GM18508 (cell line): ENCODE results near the gene BLM.
"Not testable (repeated sequence)": the region's sequence is repeated elsewhere in the genome, so short reads cannot be mapped to it uniquely, and the experiment has no call there.

ENCODE experiments used
- ATAC-seq: cut with Tn5 transposase; IDR thresholded peaks from one replicate; pipeline ENCODE4 v1.9.1; 2021; ENCODE audit warnings: moderate number of reproducible peaks; ENCODE audit not compliant: insufficient read depth, unreplicated experiment

Gene BLM

DNA sequence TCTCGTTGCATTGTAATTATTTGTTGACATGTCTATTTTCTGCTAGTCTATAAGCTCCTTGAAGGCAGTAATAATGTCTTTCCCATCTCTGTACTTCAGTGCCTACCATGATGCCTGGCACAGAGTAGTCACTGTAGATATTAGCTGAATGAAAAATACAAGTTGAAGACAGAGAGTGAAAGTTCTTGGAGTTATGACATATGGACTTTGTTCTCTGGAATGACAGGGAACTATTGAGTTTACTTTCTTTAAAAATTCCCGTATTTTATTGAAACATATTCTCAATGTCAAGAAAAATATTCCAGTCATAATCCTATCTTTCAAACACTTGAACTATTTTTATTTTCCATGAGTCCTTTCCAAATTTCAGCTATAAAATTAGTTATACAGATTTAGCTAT, 3.0 kb downstream of the BLM start:
- ATAC-seq: no peak

DNA sequence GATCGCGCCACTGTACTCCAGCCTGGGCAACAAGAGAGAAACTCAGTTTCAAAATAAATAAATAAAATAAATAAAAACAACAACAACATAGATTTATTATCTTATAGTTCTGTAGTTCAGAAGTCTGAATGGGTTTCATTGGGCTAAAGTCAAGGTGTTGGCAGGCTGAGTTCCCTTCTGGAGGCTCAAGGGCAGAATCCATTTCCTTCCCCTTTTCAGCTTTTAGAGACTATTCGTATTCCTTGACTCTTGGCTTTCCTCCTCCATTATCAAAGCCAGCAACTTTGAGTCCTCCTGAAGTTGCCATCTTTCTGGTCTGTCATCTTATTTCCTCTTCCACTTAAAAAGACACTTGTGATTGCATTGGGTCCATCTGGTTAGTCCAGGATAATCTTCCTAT, 12.1 kb downstream of the BLM start:
- ATAC-seq: no peak

DNA sequence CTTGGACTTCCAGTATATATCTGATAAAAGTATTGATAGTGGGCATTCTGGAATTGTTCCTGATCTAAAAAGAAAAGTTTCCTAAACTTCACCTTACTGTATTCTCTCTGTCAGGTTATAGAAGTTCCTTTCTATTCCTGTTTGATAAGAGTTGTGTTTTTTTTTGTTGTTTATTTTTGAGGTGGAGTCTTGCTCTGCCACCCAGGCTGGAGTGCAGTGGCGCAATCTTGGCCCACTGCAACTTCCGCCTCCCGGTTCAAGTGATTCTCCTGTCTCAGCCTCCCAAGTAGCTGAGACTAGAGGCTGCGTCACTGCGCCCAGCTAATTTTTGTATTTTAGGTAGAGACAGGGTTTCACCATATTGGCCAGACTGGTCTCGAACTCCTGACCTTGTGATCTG, 13.1 kb downstream of the BLM start:
- ATAC-seq: no peak

DNA sequence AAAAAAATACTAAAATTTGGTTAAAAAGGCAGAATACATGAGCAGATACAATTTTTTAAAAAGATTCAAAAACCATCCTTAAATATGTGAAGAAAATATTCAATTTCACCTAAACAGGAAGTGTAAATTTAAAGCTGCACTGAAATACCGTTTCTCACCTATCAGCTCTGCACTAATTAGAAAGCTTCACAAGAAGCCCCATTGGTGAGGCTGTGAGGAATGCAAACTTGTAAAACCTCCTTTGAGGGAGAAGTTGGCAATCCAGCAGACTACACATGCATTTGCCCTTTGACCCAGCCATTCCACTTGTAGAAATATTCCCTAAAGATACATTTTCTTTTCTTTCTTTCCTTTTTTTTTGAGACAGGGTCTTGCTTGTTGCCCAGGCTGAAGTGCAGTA, 18.8 kb downstream of the BLM start:
- no peak for ATAC-seq

DNA sequence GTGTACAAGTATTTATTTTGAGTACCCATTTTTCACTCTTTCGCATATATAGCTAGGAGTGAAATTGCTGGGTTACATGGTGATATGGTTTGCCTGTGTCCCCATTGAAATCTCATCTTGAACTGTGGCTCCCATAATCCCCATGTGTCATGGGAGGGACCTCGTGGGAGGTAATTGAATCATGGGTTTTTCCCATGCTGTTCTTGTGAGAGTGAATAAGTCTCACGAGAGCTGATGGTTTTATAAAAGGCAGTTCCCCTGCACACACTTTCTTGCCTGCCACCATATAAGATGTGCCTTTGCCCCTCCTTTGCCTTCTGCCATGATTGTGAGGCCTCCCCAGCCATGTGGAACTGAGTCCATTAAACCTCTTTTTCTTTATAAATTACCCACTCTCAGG, 23.4 kb downstream of the BLM start:
- ATAC-seq: not testable (repeated sequence)

DNA sequence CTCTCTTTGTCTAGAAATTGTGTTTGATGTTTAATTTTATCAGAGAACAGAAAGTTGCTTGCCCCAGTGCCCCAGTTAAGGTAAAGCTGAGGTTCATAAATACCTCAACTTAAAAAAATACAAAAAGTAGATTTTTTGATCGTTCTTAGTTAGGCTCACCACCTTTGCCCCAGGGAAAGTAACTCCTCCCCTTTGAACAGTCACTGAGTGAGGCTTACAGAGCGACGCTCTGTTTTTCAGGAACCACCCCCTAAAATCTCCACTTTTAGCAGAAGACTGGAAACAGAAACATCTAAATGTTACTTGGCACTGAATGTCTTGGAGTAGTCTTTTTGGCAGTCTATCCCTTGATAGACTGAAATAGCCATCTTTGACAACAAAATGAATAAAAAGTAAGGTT, 24.9 kb downstream of the BLM start:
- ATAC-seq: no peak

DNA sequence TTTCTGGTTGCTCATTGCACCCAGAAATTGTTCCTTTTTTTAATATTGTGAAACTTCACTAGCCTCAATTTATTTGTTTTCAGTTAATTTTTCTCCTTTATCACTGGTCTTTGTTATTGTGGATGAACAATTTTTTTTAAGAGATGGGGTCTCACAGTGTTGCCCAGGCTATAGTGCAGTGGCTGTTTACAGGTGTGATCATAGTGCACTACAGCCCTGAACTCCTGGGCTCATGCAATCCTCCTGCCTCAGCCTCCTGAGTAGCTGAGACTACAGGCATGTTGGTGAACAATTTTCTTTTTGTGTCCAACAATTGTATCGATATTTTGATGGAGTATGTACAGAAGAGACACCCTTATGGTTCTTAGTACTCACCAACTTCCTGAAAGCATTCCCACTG, 26.3 kb downstream of the BLM start:
- ATAC-seq: no peak

DNA sequence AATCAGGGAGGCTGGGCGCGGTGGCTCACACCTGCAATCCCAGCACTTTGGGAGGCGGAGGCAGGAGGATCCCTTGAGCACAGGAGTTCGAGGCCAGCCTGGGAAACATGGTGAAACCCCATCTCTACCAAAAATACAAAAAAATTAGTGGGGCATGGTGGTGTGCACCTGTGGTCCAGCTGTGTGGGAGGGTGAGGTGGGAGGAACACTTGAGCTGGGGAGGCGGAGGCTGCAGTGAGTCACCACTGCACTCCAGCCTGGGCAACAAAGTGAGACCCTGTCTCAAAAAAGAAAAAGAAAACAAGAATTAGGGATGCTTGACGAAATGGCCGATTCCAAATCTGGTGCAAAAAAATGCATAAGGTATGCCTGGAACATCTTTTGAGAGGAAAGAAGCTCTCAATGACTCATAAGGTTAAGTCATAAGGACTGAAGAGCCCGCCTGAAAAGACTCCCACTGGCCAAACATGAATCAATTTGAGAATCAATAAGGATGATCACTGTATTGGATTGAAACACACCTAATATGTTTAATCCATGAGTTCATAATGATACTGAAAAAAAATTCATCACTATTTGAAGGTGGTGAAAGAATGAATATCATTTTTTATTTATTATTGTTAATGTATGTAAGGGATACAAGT, 27.7 kb downstream of the BLM start:
- ATAC-seq: no peak

DNA sequence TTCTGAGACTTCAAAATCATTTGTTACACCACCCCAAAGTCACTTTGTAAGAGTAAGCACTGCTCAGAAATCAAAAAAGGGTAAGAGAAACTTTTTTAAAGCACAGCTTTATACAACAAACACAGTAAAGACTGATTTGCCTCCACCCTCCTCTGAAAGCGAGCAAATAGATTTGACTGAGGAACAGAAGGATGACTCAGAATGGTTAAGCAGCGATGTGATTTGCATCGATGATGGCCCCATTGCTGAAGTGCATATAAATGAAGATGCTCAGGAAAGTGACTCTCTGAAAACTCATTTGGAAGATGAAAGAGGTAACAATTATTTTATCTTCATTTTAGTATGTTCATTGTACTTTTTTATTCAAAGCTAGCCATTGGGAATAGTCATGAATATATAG, 32.6 kb downstream of the BLM start:
- ATAC-seq: no peak

DNA sequence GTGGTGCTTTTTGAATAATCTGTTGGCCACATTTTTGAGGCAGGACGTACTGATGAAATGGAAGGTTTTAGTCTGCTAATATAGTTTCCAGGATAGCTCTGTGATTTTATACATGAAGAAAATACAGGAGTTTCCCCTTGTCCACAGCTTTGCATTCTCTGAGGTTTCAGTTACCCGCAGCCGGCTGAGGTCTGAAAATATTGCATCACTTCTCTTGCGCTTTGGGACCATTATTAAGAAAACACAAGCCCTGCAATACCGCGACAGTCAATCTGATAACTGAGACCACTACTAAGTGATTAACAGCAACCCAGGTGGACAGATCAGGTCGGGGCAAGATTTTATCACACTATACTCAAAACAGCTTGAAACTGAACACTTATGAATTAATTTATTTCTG, 33.0 kb downstream of the BLM start:
- ATAC-seq: no peak

DNA sequence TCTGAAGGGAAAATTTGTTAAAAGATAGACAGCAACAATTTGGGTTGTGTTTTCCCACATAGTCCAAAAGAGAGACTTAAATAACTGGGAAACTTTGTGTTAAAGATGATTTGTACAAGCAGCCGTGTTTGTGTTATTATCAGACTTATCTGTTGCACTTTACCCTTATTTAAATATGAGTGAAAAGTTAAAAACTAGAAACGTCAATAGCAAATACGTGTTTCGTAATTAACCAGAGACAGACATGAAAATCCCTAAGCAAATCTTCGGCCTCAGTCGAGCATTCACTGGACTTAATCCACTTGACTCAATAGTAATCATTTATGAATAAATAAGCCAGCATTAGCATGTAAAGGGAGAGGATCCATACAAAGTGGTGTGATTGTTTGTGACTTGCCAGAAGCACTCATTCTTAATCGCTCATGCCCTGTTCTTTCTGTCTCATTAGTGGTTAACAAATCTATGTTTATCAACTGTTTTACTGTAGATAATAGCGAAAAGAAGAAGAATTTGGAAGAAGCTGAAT, 34.2 kb downstream of the BLM start:
- ATAC-seq: no peak

DNA sequence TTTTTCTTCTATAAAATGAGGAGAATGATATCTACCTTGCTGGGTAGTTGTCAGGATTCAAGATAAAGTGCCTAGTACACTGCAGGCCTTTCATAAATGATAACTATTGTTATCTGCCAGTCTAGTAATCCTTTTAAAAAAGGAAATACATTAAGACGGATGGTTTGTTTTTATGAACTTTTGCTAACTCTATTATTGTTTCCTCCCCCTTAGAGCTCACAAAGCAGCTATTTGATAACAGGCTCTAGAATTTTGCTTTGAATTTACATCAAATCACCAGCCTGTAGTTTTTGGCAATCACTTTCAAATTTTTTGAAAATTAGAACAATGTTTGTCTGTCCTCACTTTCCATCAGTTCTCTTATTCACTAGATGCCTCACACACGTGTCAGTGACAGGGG, 39.8 kb downstream of the BLM start:
- ATAC-seq: no peak

DNA sequence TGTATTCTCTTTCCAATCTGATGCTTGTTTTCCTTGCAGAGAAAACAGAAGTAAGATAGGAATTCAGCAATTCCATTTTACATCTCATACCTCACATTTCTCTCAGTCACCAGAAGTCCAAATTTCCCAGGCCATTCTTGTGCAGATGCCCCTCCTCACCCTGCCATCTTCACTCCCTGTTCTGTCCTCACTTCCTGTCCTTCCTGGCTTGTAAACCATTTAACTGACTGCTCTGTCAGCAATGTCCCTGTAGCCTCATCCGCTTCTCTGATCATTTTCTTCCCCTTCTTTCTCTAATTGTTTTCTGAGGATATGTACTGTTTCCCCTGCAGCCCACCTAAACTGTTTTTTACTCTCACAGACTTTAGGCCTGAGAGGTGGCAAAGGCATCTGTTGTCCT, 40.3 kb downstream of the BLM start:
- ATAC-seq: no peak

DNA sequence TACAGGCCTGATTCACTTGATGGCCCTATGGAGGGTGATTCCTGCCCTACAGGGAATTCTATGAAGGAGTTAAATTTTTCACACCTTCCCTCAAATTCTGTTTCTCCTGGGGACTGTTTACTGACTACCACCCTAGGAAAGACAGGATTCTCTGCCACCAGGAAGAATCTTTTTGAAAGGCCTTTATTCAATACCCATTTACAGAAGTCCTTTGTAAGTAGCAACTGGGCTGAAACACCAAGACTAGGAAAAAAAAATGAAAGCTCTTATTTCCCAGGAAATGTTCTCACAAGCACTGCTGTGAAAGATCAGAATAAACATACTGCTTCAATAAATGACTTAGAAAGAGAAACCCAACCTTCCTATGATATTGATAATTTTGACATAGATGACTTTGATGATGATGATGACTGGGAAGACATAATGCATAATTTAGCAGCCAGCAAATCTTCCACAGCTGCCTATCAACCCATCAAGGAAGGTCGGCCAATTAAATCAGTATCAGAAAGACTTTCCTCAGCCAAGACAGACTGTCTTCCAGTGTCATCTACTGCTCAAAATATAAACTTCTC, 43.6 kb downstream of the BLM start:
- ATAC-seq: no peak

DNA sequence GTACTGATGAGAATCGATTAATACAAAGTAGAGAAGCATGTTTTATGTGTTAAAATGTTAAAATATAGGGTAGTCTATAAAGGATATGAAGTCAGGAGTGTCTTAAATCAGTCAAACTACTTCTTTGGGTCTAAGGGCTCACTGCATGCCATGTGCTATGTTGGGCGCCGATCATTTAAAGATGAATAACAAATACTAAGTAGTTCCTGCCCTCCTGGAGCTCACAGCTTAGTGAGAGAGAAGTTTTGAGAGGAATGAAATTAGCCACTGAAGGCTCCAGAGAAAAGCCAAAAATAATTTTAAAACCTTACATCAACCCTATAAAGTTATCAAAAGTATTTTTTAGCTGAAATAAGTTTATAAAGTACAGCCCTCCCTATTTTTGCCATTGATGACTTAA, 44.5 kb downstream of the BLM start:
- ATAC-seq: no peak

DNA sequence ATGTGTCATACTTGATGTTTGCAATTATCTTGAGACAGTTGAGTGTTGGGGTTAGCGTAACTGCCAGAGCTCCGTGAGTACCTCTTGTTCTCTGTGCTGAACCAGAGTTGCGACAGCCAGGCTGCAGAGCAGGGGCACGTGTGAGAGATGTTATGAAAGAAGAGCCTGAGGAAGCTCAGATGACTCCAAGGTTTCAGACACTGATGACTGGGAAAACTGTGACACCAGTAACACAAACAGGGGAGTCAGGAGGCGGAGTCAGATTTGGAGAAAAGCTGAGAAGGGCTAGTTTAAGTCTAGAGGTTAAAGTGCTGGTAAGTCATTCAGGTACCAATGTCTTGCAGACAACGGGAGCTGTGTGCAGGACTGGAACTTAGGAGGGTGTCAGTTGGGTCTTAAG, 45.0 kb downstream of the BLM start:
- ATAC-seq: no peak

DNA sequence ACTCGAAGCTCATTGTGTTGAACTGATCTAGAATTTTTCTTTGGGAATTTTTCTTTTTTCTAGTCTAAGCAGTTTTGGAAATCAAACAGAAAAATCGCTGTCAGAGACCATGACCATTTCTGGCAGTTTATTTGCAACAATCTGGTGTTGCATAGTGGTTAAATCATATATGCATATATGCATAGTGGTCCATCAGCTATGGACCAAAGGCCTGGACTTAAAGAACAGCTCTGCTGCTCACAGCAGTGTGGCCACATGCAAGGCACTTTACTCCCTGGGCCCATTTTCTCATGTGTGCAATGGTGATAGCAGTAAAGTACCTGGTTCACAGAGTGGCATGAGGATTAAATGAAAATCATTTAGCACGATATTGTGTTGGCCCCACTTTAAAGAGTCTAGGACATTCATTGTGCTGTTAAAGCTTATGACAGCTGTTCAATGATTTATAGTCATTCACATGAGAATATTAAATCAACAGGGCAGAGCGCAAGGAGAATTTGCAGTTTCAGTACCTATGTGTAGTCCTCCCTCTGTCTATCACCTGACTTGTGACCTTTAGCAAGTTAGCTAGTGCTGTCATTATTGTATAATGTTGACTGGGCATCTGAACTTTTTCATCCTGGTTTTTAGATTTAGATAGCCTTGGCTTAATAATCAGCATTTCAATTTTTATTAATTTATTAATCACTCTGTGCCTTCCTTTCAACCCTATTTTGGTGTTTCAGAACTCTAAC, 46.4 kb downstream of the BLM start:
- ATAC-seq: no peak

DNA sequence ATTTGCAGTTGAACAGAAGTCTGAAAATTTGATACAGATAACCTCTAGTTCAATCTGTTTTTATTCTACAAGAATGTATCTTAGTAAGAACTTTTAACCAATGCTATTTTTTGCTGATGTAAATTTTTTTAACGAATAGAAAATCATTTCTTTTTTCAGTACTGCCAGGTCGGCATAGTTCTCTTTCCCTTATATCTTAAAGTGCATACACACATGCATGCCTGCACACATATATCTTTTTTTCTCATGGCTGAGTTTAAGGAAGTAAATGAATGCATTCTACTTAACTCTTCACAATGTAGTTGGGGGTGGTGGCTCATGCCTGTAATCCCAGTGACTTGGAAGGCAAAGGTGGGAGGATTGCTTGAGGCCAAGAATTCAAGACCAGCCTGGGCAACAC, 48.4 kb downstream of the BLM start:
- no peak for ATAC-seq

DNA sequence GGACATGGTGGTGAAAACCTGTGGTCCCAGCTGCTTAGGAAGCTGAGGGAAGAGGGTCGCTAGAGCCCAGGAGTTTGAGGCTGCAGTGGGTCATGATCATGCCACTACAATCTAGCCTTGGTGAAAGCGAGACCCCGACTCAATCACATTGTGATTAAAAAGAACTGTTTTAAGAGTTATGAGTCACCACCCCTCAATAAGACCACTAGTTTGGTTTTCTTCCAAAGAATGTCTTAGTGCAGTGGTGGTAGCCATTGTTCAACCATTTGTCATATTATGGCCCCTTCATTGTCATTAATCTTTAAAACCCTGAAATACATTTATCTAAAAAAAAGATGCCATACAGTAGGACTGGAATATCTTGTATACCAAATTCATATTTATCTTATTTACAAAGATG, 48.8 kb downstream of the BLM start:
- ATAC-seq: no peak

DNA sequence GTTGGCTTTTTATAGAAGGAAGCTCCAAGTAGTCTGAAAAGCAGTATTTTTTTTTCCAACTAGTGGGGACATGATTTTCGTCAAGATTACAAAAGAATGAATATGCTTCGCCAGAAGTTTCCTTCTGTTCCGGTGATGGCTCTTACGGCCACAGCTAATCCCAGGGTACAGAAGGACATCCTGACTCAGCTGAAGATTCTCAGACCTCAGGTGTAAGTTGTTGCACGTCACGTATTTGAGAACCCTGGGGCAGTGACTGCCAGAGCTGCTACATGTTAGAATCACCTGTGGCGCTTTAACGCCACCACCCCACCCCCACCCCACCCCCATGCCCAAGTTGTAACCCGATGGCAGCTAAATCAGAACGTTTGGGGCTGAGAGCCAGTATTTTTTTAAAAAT, 52.2 kb downstream of the BLM start:
- no peak for ATAC-seq

DNA sequence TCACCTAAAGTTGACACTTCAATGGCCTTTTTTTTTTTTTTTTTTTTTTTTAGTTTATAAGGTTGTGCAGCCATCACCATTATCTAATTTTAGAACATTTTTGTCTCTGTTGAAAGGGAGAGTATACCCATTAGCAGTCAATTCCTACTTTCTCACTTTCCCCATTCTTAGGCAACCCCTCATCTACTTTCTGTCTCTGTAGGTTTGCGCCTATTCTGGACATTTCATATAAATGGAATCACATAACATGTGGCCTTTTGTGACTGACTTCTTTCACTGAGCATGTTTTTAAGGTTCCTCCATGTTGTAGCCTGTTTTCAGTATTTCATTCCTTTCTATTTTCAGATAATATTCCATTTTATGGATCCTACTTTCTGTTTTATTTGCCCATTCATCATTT, 56.3 kb downstream of the BLM start:
- no peak for ATAC-seq
